H9 (cell line): Measurements from ENCODE around the gene LINGO4. TPM values are rescaled to one million over a fixed set of nuclear protein-coding genes. Genes with fewer than 3 reads are reported as not detected.

Source experiments
- DNase-seq: peaks from one replicate; pipeline ENCODE4 v3.0.0-alpha.2; 2017
- H2AFZ ChIP-seq: one replicate; pipeline ENCODE4 v1.6.1; 2013; ENCODE audit warnings: mild to moderate bottlenecking, low read length, control low read depth, moderate library complexity
- H2AK5ac ChIP-seq: 2 replicates; pipeline ENCODE4 v1.6.1; 2013; ENCODE audit warnings: low read length, control low read depth, mixed read lengths; ENCODE audit not compliant: insufficient read length
- H2BK120ac ChIP-seq: one replicate; pipeline ENCODE4 v1.6.1; 2013; ENCODE audit warnings: low read depth, mild to moderate bottlenecking, low read length, control low read depth, inconsistent platforms; ENCODE audit not compliant: poor library complexity, severe bottlenecking
- H2BK12ac ChIP-seq: 2 replicates; pipeline ENCODE4 v1.6.1; 2013; ENCODE audit warnings: low read length, control low read depth, mixed read lengths, low read depth; ENCODE audit not compliant: insufficient read length
- H2BK15ac ChIP-seq: 2 replicates; pipeline ENCODE4 v1.6.1; 2013; ENCODE audit warnings: low read depth, low read length, control low read depth
- H2BK20ac ChIP-seq: one replicate; pipeline ENCODE4 v1.6.1; 2013; ENCODE audit warnings: low read depth, mild to moderate bottlenecking, low read length, control low read depth, inconsistent platforms; ENCODE audit not compliant: poor library complexity, severe bottlenecking
- H2BK5ac ChIP-seq: 2 replicates; pipeline ENCODE4 v1.6.1; 2013; ENCODE audit warnings: low read length, control low read depth, mixed read lengths; ENCODE audit not compliant: insufficient read length
- H3K14ac ChIP-seq: 2 replicates; pipeline ENCODE4 v1.6.1; 2013; ENCODE audit warnings: low read length, control low read depth; ENCODE audit not compliant: insufficient read depth
- H3K18ac ChIP-seq: 2 replicates; pipeline ENCODE4 v1.6.1; 2013; ENCODE audit warnings: low read depth, mild to moderate bottlenecking, mixed read lengths, low read length, control low read depth; ENCODE audit not compliant: insufficient read length
- H3K23ac ChIP-seq: 2 replicates; pipeline ENCODE4 v1.6.1; 2013; ENCODE audit warnings: low read length, control low read depth, mixed read lengths, low read depth; ENCODE audit not compliant: insufficient read length
- H3K23me2 ChIP-seq: 2 replicates; pipeline ENCODE4 v1.6.1; 2013; ENCODE audit warnings: low read depth, mild to moderate bottlenecking, mixed read lengths, low read length, control low read depth; ENCODE audit not compliant: insufficient read length, poor library complexity, severe bottlenecking
- H3K27ac ChIP-seq: 2 replicates; pipeline ENCODE4 v1.5.1; 2013; ENCODE audit warnings: low read length, control low read depth, mixed read lengths, low read depth; ENCODE audit not compliant: insufficient read length
- H3K27me3 ChIP-seq: 2 replicates; pipeline ENCODE4 v1.6.1; 2013; ENCODE audit warnings: low read length, control low read depth, inconsistent platforms; ENCODE audit not compliant: insufficient read depth
- H3K4ac ChIP-seq: 2 replicates; pipeline ENCODE4 v1.6.1; 2013; ENCODE audit warnings: low read depth, mild to moderate bottlenecking, control low read depth, inconsistent platforms, low read length, moderate library complexity
- H3K4me1 ChIP-seq: 2 replicates; pipeline ENCODE4 v1.6.1; 2013; ENCODE audit warnings: low read length, control low read depth, inconsistent platforms; ENCODE audit not compliant: insufficient read depth
- H3K4me2 ChIP-seq: 2 replicates; pipeline ENCODE4 v1.6.1; 2013; ENCODE audit warnings: low read length, control low read depth, mixed read lengths; ENCODE audit not compliant: insufficient read length, insufficient read depth
- H3K56ac ChIP-seq: 2 replicates; pipeline ENCODE4 v1.6.1; 2013; ENCODE audit warnings: low read depth, mild to moderate bottlenecking, mixed read lengths, low read length, control low read depth; ENCODE audit not compliant: insufficient read length
- H3K79me1 ChIP-seq: 2 replicates; pipeline ENCODE4 v1.6.1; 2013; ENCODE audit warnings: low read depth, mild to moderate bottlenecking, moderate library complexity, low read length, control low read depth, inconsistent platforms; ENCODE audit not compliant: insufficient read depth, poor library complexity, severe bottlenecking
- H3K79me2 ChIP-seq: 2 replicates; pipeline ENCODE4 v1.6.1; 2013; ENCODE audit warnings: low read length, control low read depth, inconsistent platforms; ENCODE audit not compliant: insufficient read depth
- H3K9ac ChIP-seq: 2 replicates; pipeline ENCODE4 v1.6.1; 2013; ENCODE audit warnings: low read length, control low read depth, mixed read lengths; ENCODE audit not compliant: insufficient read length; ENCODE audit errors: extremely low read depth
- H3K9me3 ChIP-seq: one replicate; pipeline ENCODE4 v1.6.1; 2013; ENCODE audit warnings: low read depth, low read length, inconsistent platforms; ENCODE audit not compliant: control insufficient read depth
- H3T11ph ChIP-seq: one replicate; pipeline ENCODE4 v1.6.1; 2013; ENCODE audit warnings: mild to moderate bottlenecking, low read length, control low read depth, inconsistent platforms
- H4K20me1 ChIP-seq: one replicate; pipeline ENCODE4 v1.6.1; 2013; ENCODE audit not compliant: control insufficient read depth, insufficient read length, insufficient read depth
- H4K5ac ChIP-seq: 2 replicates; pipeline ENCODE4 v1.6.1; 2013; ENCODE audit warnings: low read depth, mild to moderate bottlenecking, mixed read lengths, low read length, control low read depth; ENCODE audit not compliant: insufficient read length
- H4K8ac ChIP-seq: replicated peaks from 2 replicates; pipeline ENCODE4 v1.6.1; 2013; ENCODE audit warnings: low read length, control low read depth, mixed read lengths, low read depth; ENCODE audit not compliant: insufficient read length
- H4K91ac ChIP-seq: 2 replicates; pipeline ENCODE4 v1.6.1; 2013; ENCODE audit warnings: low read depth, mild to moderate bottlenecking, moderate library complexity, mixed read lengths, low read length, control low read depth; ENCODE audit not compliant: insufficient read length
- H3K27ac Mint-ChIP-seq, 3 experiments: 2 replicates in 2 of 3; 3 replicates in 1 of 3; pipeline ENCODE4 v1.8.0; 2020 to 2021; ENCODE audit warnings: mixed read lengths in 3 of 3, mild to moderate bottlenecking in 1 of 3, moderate library complexity in 1 of 3
- H3K27me3 Mint-ChIP-seq: 2 replicates; pipeline ENCODE4 v1.8.0; 2021; ENCODE audit warnings: low read depth, mild to moderate bottlenecking, moderate library complexity, mixed read lengths
- H3K36me3 Mint-ChIP-seq, 3 experiments: 2 replicates in 2 of 3; 3 replicates in 1 of 3; pipeline ENCODE4 v1.8.0; 2020 to 2021; ENCODE audit warnings: low read depth in 3 of 3, mixed read lengths in 3 of 3; ENCODE audit not compliant: insufficient read depth in 1 of 3
- H3K4me1 Mint-ChIP-seq, 2 experiments: 2 replicates each; pipeline ENCODE4 v1.8.0; 2020; ENCODE audit warnings: mixed read lengths in 2 of 2
- H3K4me3 Mint-ChIP-seq, 2 experiments: 2 replicates in 1 of 2; 3 replicates in 1 of 2; pipeline ENCODE4 v1.8.0; 2020 to 2021; ENCODE audit warnings: mild to moderate bottlenecking in 2 of 2, mixed read lengths in 2 of 2, moderate library complexity in 1 of 2
- H3K9me3 Mint-ChIP-seq, 2 experiments: 2 replicates in 1 of 2; 3 replicates in 1 of 2; pipeline ENCODE4 v1.8.0; 2020; ENCODE audit warnings: mild to moderate bottlenecking in 2 of 2, mixed read lengths in 2 of 2, moderate library complexity in 1 of 2
- WGBS: extraction: QIAGEN DNeasy Blood & Tissue Kit; methylation state at CpG from one replicate; pipeline ENCODE4 v1.1.7; 2013; ENCODE audit warnings: missing lambda C conversion rate, low lambda C conversion rate, mixed read lengths; ENCODE audit not compliant: insufficient read length; ENCODE audit errors: extremely low coverage; 5-methylcytosine and 5-hydroxymethylcytosine counted together
- total RNA-seq: library from RNA; stranded (reverse); gene quantifications from 2 replicates; pipeline ENCODE4 v1.2.1, GENCODE V29; 2021
- TF ChIP-seq, protein P1 (sequence below): fragments of 200-600 bp; sonication (generic); conservative IDR thresholded peaks from 3 replicates; pipeline ENCODE4 v1.8.0; 2021; ENCODE audit warnings: antibody characterized with exemption, mild to moderate bottlenecking

LINGO4 gene
- total RNA-seq, 1 experiment from 2014 or later = not detected

DNA sequence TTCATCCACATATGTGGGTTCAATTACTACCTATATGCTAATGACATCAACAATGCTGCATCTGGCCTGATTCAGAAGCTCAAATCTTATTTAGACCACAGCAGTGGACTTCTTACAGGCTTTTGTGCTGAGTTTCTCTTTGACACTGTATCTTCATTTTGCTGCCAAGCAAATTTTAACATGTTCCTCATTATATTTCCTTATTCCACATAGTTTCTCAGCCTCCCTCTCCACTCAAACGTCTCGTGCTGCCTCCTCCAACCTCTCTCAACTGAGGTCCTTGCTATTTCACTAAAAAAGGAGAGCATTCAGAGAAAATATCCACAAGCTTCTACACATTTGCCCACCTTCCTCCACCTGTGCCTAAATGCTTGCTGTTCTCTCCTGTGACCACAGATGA is 21.4 kb downstream of the LINGO4 start:
- peaks cover 4 to 19% (median 16%) of the 10 kb centered on the region in 3 experiments; a peak in 6 of 7 replicates for H3K36me3 Mint-ChIP-seq
- Histone ChIP-seq H3K23ac (no peak overlapping the region), H3K4ac (no peak overlapping the region), H3K9ac (no peak overlapping the region), H3K79me2 (no peaks in the 10 kb centered on the region), H4K8ac (no peak overlapping the region), H2BK120ac (no peak overlapping the region), H2BK20ac (no peak overlapping the region), H2AK5ac (no peak overlapping the region), H3K27ac (no peak overlapping the region), H2AFZ (no peak overlapping the region), H4K91ac (no peak overlapping the region), H4K20me1 (no peaks in the 10 kb centered on the region), H3K56ac (no peak overlapping the region), H2BK5ac (no peak overlapping the region), H3K9me3 (no peaks in the 10 kb centered on the region), H3K23me2 (no peaks in the 10 kb centered on the region), H3K79me1 (no peaks in the 10 kb centered on the region), H2BK15ac (no peak overlapping the region), H3K27me3 (no peaks in the 10 kb centered on the region), H3T11ph (no peak overlapping the region), H3K18ac (no peak overlapping the region), H3K14ac (no peak overlapping the region), H4K5ac (no peak overlapping the region), H3K4me2 (no peak overlapping the region), H2BK12ac (no peak overlapping the region), H3K4me1 (no peaks in the 10 kb centered on the region; the same call in 1 of the 2 replicates)
- H3K27me3 Mint-ChIP-seq = no peaks in the 10 kb centered on the region
- no peak overlapping the region for H3K27ac Mint-ChIP-seq
- H3K4me3 Mint-ChIP-seq = no peak overlapping the region
- no CpG with 5 or more reads among the region's 2 CpGs for WGBS
- DNase-seq = no peak
- TF ChIP-seq, protein P1, sequence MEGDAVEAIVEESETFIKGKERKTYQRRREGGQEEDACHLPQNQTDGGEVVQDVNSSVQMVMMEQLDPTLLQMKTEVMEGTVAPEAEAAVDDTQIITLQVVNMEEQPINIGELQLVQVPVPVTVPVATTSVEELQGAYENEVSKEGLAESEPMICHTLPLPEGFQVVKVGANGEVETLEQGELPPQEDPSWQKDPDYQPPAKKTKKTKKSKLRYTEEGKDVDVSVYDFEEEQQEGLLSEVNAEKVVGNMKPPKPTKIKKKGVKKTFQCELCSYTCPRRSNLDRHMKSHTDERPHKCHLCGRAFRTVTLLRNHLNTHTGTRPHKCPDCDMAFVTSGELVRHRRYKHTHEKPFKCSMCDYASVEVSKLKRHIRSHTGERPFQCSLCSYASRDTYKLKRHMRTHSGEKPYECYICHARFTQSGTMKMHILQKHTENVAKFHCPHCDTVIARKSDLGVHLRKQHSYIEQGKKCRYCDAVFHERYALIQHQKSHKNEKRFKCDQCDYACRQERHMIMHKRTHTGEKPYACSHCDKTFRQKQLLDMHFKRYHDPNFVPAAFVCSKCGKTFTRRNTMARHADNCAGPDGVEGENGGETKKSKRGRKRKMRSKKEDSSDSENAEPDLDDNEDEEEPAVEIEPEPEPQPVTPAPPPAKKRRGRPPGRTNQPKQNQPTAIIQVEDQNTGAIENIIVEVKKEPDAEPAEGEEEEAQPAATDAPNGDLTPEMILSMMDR = no peak
- H3K4me1 Mint-ChIP-seq = peaks cover 1% of the 10 kb centered on the region in 2 experiments
- no peaks in the 10 kb centered on the region for H3K9me3 Mint-ChIP-seq
